K562 (cell line): Measurements from ENCODE around the gene PREP. TPM values are rescaled to one million over a fixed set of nuclear protein-coding genes. Genes with fewer than 3 reads are reported as not detected.

Experiments
- ATAC-seq: fragments of 200-7000 bp; cut with Tn5 transposase; 3 replicates; pipeline ENCODE4 v1.9.1; 2020; ENCODE audit warnings: moderate library complexity
- BruUV-seq: library from RNA; stranded (reverse); fragments of 400-500 nt; replicated peaks from 2 replicates; lab custom pipeline; 2021; lab: Mats Ljungman, UMichigan
- CTCF ChIA-PET: fragments of 300-600 bp; formaldehyde crosslinking; extraction: SDS; loops from one replicate; lab custom pipeline; 2021; ENCODE audit warnings: low intra/inter-chr PET ratio; lab: Yijun Ruan, JAX
- POLR2A ChIA-PET: fragments of 300-600, 350-650 bp; sonication (Branson Sonifier 250); formaldehyde crosslinking; extraction: SDS; loops from one replicate; lab custom pipeline; 2021; ENCODE audit warnings: antibody characterized with exemption, inconsistent platforms; lab: Yijun Ruan, JAX
- DNase-seq, 4 experiments: peaks; one replicate each; pipeline versions ENCODE4 v3.0.0 to v3.0.0-alpha.2; 2011 to 2018; ENCODE audit warnings: low spot score in 3 of 4, mixed read lengths in 3 of 4; ENCODE audit errors: extremely low read depth in 1 of 4
- FAIRE-seq: peaks from 2 replicates; lab custom pipeline; 2011; peaks lifted over from hg19 to GRCh38; lab: Jason Lieb, UNC
- H2AFZ ChIP-seq: 2 replicates; pipeline ENCODE4 v1.6.0; 2011; ENCODE audit warnings: low read depth, low read length, control low read depth, inconsistent platforms
- H3K27ac ChIP-seq: fragments of 200-600 bp; 3 replicates; pipeline ENCODE4 v1.8.0; 2011; ENCODE audit warnings: low read depth, mild to moderate bottlenecking, control low read depth, inconsistent platforms, low read length, moderate library complexity, mixed read lengths; ENCODE audit errors: extremely low read depth
- H3K27me3 ChIP-seq, 2 experiments: fragments of 300-600 bp in 1 of 2; 2 replicates in 1 of 2; 3 replicates in 1 of 2; pipeline versions ENCODE4 v1.6.0 to v1.8.0; 2011; ENCODE audit warnings: inconsistent platforms in 2 of 2, low read length in 2 of 2, mild to moderate bottlenecking in 1 of 2, mixed read lengths in 1 of 2, moderate library complexity in 1 of 2; ENCODE audit not compliant: control insufficient read depth in 2 of 2, insufficient read depth in 2 of 2
- H3K36me3 ChIP-seq: fragments of 300-600 bp; 3 replicates; pipeline ENCODE4 v1.8.0; 2011; ENCODE audit warnings: mild to moderate bottlenecking, low read length, inconsistent platforms; ENCODE audit not compliant: control insufficient read depth, insufficient read depth
- H3K4me1 ChIP-seq, 2 experiments: fragments of 200-600 bp in 1 of 2; replicated peaks in 1 of 2; 2 replicates in 1 of 2; 3 replicates in 1 of 2; pipeline versions ENCODE4 v1.5.1 to v1.8.0; 2011; ENCODE audit warnings: inconsistent platforms in 2 of 2, low read length in 2 of 2, mild to moderate bottlenecking in 1 of 2, mixed read lengths in 1 of 2, moderate library complexity in 1 of 2; ENCODE audit not compliant: control insufficient read depth in 2 of 2, insufficient read depth in 2 of 2
- H3K4me2 ChIP-seq: 2 replicates; pipeline ENCODE4 v1.6.1; 2011; ENCODE audit warnings: low read length, control low read depth, inconsistent platforms, mixed read lengths; ENCODE audit not compliant: insufficient read depth
- H3K4me3 ChIP-seq: fragments of 200-600 bp; sonication (generic), shearing (Covaris generic); 2 replicates; pipeline ENCODE4 v1.5.1; 2016; ENCODE audit warnings: control low read depth, inconsistent platforms
- H3K79me2 ChIP-seq: fragments of 200-600 bp; 3 replicates; pipeline ENCODE4 v1.8.0; 2011; ENCODE audit warnings: low read length, inconsistent platforms; ENCODE audit not compliant: control insufficient read depth, insufficient read depth
- H3K9ac ChIP-seq, 2 experiments: 2 replicates each; pipeline versions ENCODE4 v1.6.0 to v1.6.1; 2011; ENCODE audit warnings: low read depth in 2 of 2, low read length in 2 of 2, control low read depth in 1 of 2, inconsistent platforms in 1 of 2, mild to moderate bottlenecking in 1 of 2, mixed read lengths in 1 of 2; ENCODE audit not compliant: insufficient read depth in 1 of 2
- H3K9me1 ChIP-seq: one replicate; pipeline ENCODE4 v1.6.0; 2011; ENCODE audit warnings: inconsistent platforms, mild to moderate bottlenecking, low read length, moderate library complexity; ENCODE audit not compliant: control insufficient read depth, insufficient read depth
- H3K9me3 ChIP-seq: replicated peaks from 2 replicates; pipeline ENCODE4 v1.5.1; 2011; ENCODE audit warnings: low read depth, low read length, inconsistent platforms; ENCODE audit not compliant: control insufficient read depth, insufficient read depth
- H4K20me1 ChIP-seq: replicated peaks from 2 replicates; pipeline ENCODE4 v1.6.1; 2011; ENCODE audit warnings: low read length, inconsistent platforms, mixed read lengths; ENCODE audit not compliant: control insufficient read depth, insufficient read depth
- ARID1B ChIP-seq: fragments of 450-650 bp; IDR thresholded peaks from 2 replicates; pipeline ENCODE4 v1.6.1; 2016; ENCODE audit warnings: antibody characterized with exemption, mild to moderate bottlenecking, inconsistent platforms
- NFIC ChIP-seq: fragments of 450-650 bp; IDR thresholded peaks from 2 replicates; pipeline ENCODE4 v1.6.1; 2017; ENCODE audit warnings: mild to moderate bottlenecking, inconsistent platforms
- PHF21A ChIP-seq: fragments of 450-650 bp; IDR thresholded peaks from 2 replicates; pipeline ENCODE4 v1.6.1; 2017; ENCODE audit warnings: low read depth, borderline replicate concordance
- RBM15 ChIP-seq: fragments of 200-400 bp; formaldehyde crosslinking; IDR thresholded peaks from 2 replicates; pipeline ENCODE4 v1.6.1; 2018; ENCODE audit warnings: mild to moderate bottlenecking, low read length, moderate library complexity; ENCODE audit not compliant: insufficient read depth
- THAP7 ChIP-seq: fragments of 250-450 bp; sonication (Bioruptor Pico); IDR thresholded peaks from 2 replicates; pipeline ENCODE4 v1.5.0; 2021
- ZNF707 ChIP-seq: fragments of 250-450 bp; sonication (Bioruptor Pico); conservative IDR thresholded peaks from 2 replicates; pipeline ENCODE4 v1.8.0; 2022; ENCODE audit warnings: inconsistent platforms, mild to moderate bottlenecking, moderate library complexity
- WGBS: fragments of 100-300 bp; shearing (Covaris generic); methylation state at CpG from one replicate; pipeline ENCODE4 v1.1.6; 2016; ENCODE audit warnings: low coverage, mixed read lengths; ENCODE audit not compliant: insufficient coverage; ENCODE audit errors: missing lambda C conversion rate; 5-methylcytosine and 5-hydroxymethylcytosine counted together
- in situ Hi-C: fragments of 300-500 bp; cut with MboI; formaldehyde crosslinking; loops from 4 replicates; pipeline ENCODE4 v1.15.0; 2018; ENCODE audit warnings: inconsistent platforms, mixed read lengths
- intact Hi-C: fragments of 100-400 bp; cut with micrococcal nuclease; formaldehyde crosslinking; loops from 2 replicates; pipeline ENCODE4 v1.14.2; 2022
- polyA plus RNA-seq, 8 experiments: library from polyadenylated mRNA; depleted of rRNA in 4 of 8; stranded (reverse) in 5 of 8; unstranded in 3 of 8; fragments of >200 nt; fragmentation: Nextera tagmentation in 2 of 8; fragmentation: Illumina TruSeq in 1 of 8; extraction: Ambion mirVana in 2 of 8; extraction: Trizol in 1 of 8; gene quantifications; 2 replicates each; pipeline versions ENCODE4 v1.2.1 to v1.2.3, GENCODE V29; 2011 to 2014; ENCODE audit warnings: inconsistent platforms in 1 of 8, missing spikeins in 1 of 8
- total RNA-seq, 7 experiments: library from RNA; depleted of rRNA in 6 of 7; stranded (reverse); fragments of >200 nt in 6 of 7; fragmentation: Illumina TruSeq in 2 of 7; extraction: Trizol in 2 of 7; gene quantifications; 2 replicates each; pipeline versions ENCODE4 v1.2.1 to v1.2.3, GENCODE V29; 2011 to 2021; ENCODE audit warnings: low replicate concordance in 1 of 7

Gene PREP
- total and polyA plus RNA-seq, 9 of the 15 experiments (the other 6 are each of a cell fraction or from before 2014, with no cell fraction given) = 14.1 to 60.8 (median 28.3) TPM

- peaks cover 23% of the 10 kb centered on the region; the same call in 2 of the 3 replicates for H3K36me3 ChIP-seq
- intact Hi-C loops = no loop called here
- no peak for ATAC-seq
- TF ChIP-seq ARID1B = no peak
- no peak for TF ChIP-seq PHF21A
- TF ChIP-seq NFIC = peak; percentile 81
- TF ChIP-seq RBM15 = no peak
- no peak for TF ChIP-seq THAP7 (CRISPR knock-in tag)
- TF ChIP-seq ZNF707 (CRISPR knock-in tag) = no peak
- TF ChIP-seq, all 486 proteins: peak for 1
- H3K9ac ChIP-seq = no peak overlapping the region
- no peaks in the 10 kb centered on the region for H3K9me3 ChIP-seq
- no peak overlapping the region for H2AFZ ChIP-seq
- in situ Hi-C loops = no loop called here
- H3K4me3 ChIP-seq = no peak overlapping the region
- FAIRE-seq (no peak), DNase-seq (no peak)
- no peak overlapping the region for H3K27ac ChIP-seq
- H4K20me1 ChIP-seq = no peaks in the 10 kb centered on the region
- no peaks in the 10 kb centered on the region for H3K79me2 ChIP-seq
- H3K9me1 ChIP-seq = no peaks in the 10 kb centered on the region
- ChIA-PET POLR2A (no interaction called here), CTCF (no interaction called here)
- BruUV-seq = no TSS peak
- WGBS = 88% methylated on average over 4 of the region's 4 CpGs
- H3K4me1 ChIP-seq = peaks cover 0 to 6% of the 10 kb centered on the region in 2 experiments; a peak in 3 of 5 replicates
- H3K27me3 ChIP-seq = no peaks in the 10 kb centered on the region
- H3K4me2 ChIP-seq = no peak overlapping the region
Measured at GRCh38 chr6:105274678-105275077, 128.2 kb downstream of the PREP start.
